Neural crest cell (in vitro differentiated cells): ENCODE data around the gene PRIMPOL. TPM values are rescaled to one million over a fixed set of nuclear protein-coding genes. Genes with fewer than 3 reads are reported as not detected.

Experiments used
- DNase-seq: peaks from one replicate; pipeline ENCODE4 v3.0.0; 2021; ENCODE audit warnings: low read depth, mixed read lengths, low spot score
- H3K27ac Mint-ChIP-seq: one replicate; pipeline ENCODE4 v1.8.0; 2021; ENCODE audit warnings: mild to moderate bottlenecking, mixed read lengths; ENCODE audit not compliant: unreplicated experiment
- H3K27me3 Mint-ChIP-seq: 2 replicates; pipeline ENCODE4 v1.8.0; 2021; ENCODE audit warnings: low read depth, mild to moderate bottlenecking, mixed read lengths
- H3K36me3 Mint-ChIP-seq: 2 replicates; pipeline ENCODE4 v1.8.0; 2021; ENCODE audit warnings: low read depth, mild to moderate bottlenecking, mixed read lengths
- H3K4me1 Mint-ChIP-seq: 2 replicates; pipeline ENCODE4 v1.8.0; 2021; ENCODE audit warnings: mixed read lengths
- H3K4me3 Mint-ChIP-seq: one replicate; pipeline ENCODE4 v1.8.0; 2021; ENCODE audit warnings: mild to moderate bottlenecking, mixed read lengths
- H3K9me3 Mint-ChIP-seq: 2 replicates; pipeline ENCODE4 v1.8.0; 2021; ENCODE audit warnings: mixed read lengths
- total RNA-seq: library from RNA; stranded (reverse); gene quantifications from 2 replicates; pipeline ENCODE4 v1.2.1, GENCODE V29; 2021
- TF ChIP-seq, protein P1 (sequence below): fragments of 200-600 bp; sonication (generic); conservative IDR thresholded peaks from 2 replicates; pipeline ENCODE4 v1.5.0; 2021; ENCODE audit warnings: antibody characterized with exemption, mild to moderate bottlenecking

The PRIMPOL gene
- total RNA-seq, 1 donor from 2014 or later: 24.5 TPM

DNA sequence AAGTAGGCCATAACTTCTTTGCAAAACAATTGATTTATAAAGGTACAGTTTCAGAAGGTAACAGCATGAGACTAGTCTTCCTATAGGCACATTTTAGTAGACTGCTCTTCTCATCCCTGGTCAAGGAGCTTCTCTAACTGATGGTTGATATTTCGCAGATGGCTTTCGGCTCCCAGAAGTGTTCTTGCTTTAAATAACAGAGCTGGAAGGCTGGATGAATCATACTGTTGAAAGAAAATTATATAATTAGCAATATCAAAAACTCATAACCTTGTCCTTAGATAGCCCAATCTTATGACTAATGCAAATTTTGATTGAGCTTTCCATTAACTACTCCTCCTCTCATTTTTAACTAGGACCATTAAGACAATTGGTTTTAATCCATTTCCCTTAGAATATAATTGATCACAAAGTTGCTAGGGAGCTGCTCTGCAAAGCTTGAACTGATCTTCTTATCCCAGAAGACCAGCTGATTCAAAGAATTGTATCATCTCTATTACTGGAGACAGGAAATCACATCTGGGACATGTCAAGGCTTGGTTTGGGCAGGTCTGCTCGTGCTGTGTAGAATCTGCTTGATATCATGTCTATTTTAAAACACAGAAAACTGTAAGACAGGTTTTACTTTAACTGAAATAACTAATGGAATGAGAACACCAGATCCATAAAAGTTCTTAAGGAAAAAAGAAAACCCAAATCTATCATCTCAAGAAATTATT is 45.8 kb downstream of the PRIMPOL start:
- DNase-seq: no peak
- no peaks in the 10 kb centered on the region for H3K27me3 Mint-ChIP-seq
- H3K9me3 Mint-ChIP-seq: peaks cover 3% of the 10 kb centered on the region
- no peak overlapping the region for H3K4me3 Mint-ChIP-seq
- H3K4me1 Mint-ChIP-seq: no peaks in the 10 kb centered on the region
- H3K27ac Mint-ChIP-seq: no peak overlapping the region
- TF ChIP-seq, protein P1, sequence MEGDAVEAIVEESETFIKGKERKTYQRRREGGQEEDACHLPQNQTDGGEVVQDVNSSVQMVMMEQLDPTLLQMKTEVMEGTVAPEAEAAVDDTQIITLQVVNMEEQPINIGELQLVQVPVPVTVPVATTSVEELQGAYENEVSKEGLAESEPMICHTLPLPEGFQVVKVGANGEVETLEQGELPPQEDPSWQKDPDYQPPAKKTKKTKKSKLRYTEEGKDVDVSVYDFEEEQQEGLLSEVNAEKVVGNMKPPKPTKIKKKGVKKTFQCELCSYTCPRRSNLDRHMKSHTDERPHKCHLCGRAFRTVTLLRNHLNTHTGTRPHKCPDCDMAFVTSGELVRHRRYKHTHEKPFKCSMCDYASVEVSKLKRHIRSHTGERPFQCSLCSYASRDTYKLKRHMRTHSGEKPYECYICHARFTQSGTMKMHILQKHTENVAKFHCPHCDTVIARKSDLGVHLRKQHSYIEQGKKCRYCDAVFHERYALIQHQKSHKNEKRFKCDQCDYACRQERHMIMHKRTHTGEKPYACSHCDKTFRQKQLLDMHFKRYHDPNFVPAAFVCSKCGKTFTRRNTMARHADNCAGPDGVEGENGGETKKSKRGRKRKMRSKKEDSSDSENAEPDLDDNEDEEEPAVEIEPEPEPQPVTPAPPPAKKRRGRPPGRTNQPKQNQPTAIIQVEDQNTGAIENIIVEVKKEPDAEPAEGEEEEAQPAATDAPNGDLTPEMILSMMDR: no peak
- peaks cover 26% of the 10 kb centered on the region for H3K36me3 Mint-ChIP-seq

DNA sequence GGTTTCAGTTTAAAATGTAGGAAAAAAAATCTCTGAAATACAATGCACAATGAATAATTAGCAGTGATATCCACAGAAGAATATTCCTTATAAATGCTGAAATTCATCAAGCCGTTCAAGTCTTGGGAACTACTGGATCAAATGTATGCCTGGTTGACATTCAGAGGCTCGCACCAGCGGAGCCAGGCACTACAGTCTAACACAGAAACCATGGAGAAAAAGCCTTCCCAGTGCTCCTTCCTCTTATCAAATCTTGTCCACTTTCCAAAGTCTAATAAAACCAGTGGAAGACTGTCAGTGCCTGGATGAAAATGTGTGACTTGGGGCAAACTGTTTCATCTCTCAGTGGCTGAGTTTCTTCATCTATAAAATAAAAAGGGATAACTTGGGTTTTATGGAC is 48.4 kb downstream of the PRIMPOL start:
- Mint-ChIP-seq H3K4me3 (no peak overlapping the region), H3K9me3 (no peaks in the 10 kb centered on the region), H3K27ac (no peak overlapping the region), H3K36me3 (peaks cover 20% of the 10 kb centered on the region), H3K4me1 (no peaks in the 10 kb centered on the region), H3K27me3 (no peaks in the 10 kb centered on the region)
- TF ChIP-seq, protein P1: no peak
- DNase-seq: no peak

DNA sequence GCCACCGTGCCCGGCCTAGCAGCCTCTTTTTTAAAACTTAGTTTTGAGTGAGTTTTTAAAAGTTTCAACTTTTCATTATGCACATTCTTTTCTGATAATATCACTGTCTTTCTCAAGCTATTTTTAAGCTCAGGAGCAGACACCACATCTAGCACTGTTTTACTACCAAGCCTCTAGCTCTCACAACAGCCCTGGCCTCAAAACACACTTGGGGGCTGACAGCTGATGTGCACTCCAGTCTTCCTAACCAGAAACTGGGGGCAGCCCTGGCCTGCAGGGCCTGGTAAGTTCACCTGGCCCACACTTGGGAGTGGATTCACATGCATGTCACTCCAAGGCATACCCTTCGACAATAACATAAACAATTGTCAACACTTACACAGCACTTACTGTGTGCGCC is 50.4 kb downstream of the PRIMPOL start:
- TF ChIP-seq, protein P1: no peak
- peaks cover 15% of the 10 kb centered on the region for H3K36me3 Mint-ChIP-seq

DNA sequence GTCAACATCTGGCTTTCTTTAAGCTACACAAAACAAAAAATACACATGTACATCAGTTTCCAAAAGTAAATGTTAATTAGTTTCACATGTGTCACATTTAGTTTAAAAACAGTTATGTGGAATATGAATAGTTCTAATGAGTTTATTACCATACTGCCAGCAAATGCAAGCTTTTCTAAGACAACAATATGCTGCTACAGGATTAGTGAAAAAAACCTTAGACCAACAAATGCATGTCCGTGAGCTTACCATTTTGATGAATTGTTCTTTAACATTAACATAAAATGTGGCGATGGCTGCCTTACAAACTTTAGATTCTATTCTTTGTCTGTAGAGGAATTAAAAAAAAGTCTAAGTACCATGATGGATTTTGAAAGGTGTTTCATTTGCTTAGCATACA is 52.6 kb downstream of the PRIMPOL start:
- H3K27me3 Mint-ChIP-seq: no peaks in the 10 kb centered on the region
- no peaks in the 10 kb centered on the region for H3K9me3 Mint-ChIP-seq
- H3K4me1 Mint-ChIP-seq: no peaks in the 10 kb centered on the region
- H3K36me3 Mint-ChIP-seq: peaks cover 24% of the 10 kb centered on the region
- TF ChIP-seq, protein P1: no peak
- H3K27ac Mint-ChIP-seq: no peak overlapping the region
- no peak for DNase-seq
- H3K4me3 Mint-ChIP-seq: no peak overlapping the region

More for the DNA sequence above, 50.4 kb downstream of the PRIMPOL start:
- H3K27me3 Mint-ChIP-seq: no peaks in the 10 kb centered on the region
- H3K4me1 Mint-ChIP-seq: no peaks in the 10 kb centered on the region
- no peaks in the 10 kb centered on the region for H3K9me3 Mint-ChIP-seq
- no peak overlapping the region for H3K4me3 Mint-ChIP-seq
- no peak for DNase-seq
- no peak overlapping the region for H3K27ac Mint-ChIP-seq

DNA sequence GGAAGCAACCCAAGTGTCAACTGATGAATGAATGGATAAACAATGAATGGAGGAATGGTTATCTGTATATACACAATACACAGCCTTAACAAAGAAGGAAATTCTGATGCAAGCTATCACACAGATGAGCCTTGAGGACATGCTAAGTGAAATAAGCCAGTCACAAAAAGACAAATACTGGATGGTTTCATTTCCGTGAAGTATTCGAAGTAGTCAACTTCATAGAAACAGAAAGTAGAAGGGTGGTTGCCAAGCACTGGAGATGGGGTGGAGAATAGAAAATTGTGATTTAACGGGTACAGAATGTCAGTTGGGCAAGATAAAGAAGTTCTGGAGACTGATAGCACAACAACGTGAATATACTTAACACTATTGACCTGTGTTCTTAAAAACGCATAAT is 56.2 kb downstream of the PRIMPOL start:
- Mint-ChIP-seq H3K27me3 (no peaks in the 10 kb centered on the region), H3K9me3 (no peaks in the 10 kb centered on the region), H3K4me1 (no peaks in the 10 kb centered on the region), H3K4me3 (no peak overlapping the region), H3K27ac (no peak overlapping the region), H3K36me3 (peaks cover 46% of the 10 kb centered on the region)
- DNase-seq: no peak
- TF ChIP-seq, protein P1: no peak
